Fibroblast of skin of scalp (primary cell): ENCODE measurements around the gene C1QC.
A peak's percentile ranks its signal among the peaks of the same experiment; 100 is the strongest.

Experiments
- DNase-seq: peaks from one replicate; pipeline ENCODE4 v3.0.0-alpha.2; 2013

Gene C1QC

DNA sequence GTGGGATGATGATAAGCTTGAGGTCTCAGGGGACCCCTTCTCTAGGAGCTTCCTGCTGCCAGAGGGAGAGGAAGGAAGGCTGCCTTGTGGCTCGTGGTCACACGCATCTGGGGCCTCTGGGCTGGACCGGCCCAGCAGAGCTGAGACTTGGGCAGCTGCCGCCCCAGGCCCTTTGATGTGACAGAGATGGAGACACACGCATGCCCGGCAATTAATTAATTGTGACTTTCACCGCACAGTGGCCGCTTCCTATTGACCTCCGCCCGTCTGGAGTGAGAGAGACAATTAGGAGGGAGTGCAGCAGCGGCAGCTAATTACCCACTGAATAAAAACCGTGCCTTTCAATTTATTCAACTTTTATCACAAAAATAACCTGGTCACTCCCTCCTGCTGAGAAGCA lies 23.6 kb upstream of the C1QC start:
- DNase-seq, result no peak

- no peak for DNase-seq
Observed at GRCh38 chr1:22621761-22622160, 21.7 kb upstream of the C1QC start.

- DNase-seq, result peak; percentile 16
Observed at GRCh38 chr1:22625262-22625925, 18.0 kb upstream of the C1QC start.

GRCh38 chr1:22626237-22627157 lies 16.9 kb upstream of the C1QC start:
- no peak for DNase-seq

DNA sequence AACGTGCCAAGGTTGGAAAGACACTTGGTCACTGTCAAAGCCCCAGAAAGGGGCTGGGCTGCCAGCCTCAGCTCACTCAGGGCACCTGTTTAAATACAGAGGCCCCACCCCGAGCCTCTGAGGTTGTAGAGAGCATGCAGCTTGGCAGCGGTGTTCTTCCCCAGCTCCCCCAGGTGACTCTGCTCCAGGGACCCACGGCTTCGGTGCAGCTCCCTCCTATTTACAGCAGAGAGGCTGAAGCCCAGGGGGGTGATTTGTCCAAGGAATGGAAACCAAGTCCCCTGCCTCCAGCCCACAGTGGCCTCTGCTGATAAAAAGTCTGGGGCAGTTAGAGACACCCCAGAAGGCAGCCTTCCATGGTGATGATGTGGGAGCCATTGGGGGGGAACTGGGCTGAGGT lies 16.1 kb upstream of the C1QC start:
- no peak for DNase-seq

GRCh38 chr1:22628698-22629444 lies 14.6 kb upstream of the C1QC start:
- no peak for DNase-seq

DNA sequence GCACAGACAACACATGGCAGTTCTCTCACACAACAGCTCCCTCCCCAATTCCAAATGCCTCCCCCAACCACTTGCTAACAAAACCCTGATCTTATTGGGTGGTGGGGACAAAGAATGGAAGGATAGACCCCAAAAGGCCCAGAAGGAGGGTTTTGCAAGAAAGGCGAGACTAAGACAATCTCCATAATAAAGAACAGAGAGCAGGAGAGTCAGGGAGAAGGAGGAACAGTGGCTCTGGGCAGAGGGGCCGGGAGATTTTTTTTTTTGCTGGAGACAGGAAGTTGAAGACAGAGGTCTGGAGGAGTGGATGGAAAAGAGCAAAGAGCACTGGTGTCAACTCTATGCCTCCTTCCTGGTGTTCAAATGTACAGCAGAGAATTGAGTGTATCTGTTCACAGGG lies 13.5 kb upstream of the C1QC start:
- no peak for DNase-seq

- DNase-seq, result no peak
Observed at GRCh38 chr1:22633697-22634463, 9.6 kb upstream of the C1QC start.

DNA sequence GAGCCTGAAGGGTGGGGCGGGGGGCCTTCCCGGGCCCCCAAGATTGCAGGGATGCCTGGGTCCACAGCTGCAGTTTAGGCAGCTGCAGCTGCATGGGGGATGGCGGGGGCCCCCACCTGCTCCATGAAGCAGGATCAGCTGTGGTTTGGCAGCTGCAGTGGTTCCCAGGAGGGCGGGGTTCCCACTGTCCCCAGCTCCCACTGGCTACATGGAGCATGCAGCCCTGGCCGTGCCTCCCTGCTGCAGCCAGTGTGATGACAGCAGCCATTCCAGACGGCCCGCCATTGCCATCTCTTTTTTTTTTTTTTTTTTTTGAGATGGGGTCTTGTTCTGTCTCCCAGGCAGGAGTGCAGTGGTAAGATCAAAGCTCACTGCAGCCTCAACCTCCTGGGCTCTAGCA lies 8.0 kb upstream of the C1QC start:
- no peak for DNase-seq

DNA sequence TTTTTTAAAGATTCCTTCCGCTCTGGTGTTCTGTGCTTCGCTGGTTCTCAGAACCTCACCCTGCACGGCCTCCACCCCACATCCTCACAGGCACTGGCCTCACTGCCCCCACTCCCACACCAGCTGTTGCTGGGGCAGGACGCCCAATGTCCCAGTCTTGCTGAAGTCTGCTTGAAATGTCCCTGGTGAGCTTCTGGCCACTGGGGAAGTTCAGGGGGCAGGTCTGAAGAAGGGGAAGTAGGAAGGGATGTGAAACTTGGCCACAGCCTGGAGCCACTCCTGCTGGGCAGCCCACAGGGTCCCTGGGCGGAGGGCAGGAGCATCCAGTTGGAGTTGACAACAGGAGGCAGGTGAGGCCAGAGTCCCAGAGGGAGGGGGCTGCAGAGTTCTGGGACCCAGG lies 7.1 kb upstream of the C1QC start, which contains the start of gene C1QA:
C1QA (plus strand) TSS at position 276 of the 400 bp plus-strand sequence. CDS start 989 bp downstream, outside the sequence.
- DNase-seq, result no peak

GRCh38 chr1:22636927-22637326 lies 6.5 kb upstream of the C1QC start:
- DNase-seq, result no peak

DNA sequence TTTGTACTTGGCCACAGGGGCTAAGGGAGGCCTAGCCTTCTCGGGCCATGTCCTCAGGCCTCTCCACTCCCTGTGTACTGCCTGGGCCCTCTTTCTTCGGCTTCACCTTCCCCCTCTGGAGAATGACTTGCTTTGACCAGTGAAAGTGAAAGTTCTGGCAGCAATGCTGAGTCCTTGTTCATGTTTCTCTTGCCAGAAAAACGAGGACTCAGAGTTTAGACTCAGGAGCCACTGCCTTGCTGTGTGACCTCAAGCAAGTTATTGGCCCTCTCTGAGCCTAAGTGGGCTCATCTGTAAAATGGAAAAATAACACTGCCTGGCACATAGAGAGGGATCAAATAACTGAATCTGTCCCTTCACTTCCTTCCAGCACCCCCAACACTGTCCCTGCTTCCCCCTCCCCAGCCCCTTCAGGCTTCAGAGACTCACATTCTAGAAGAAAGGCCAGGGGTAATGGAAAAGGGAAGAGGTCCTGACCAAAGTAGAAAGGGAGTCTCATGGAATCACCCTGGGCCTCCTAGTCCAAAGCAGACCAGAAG lies 5.5 kb upstream of the C1QC start:
- DNase-seq, result no peak

- no peak for DNase-seq
Observed at GRCh38 chr1:22638476-22639234, 4.8 kb upstream of the C1QC start.

DNA sequence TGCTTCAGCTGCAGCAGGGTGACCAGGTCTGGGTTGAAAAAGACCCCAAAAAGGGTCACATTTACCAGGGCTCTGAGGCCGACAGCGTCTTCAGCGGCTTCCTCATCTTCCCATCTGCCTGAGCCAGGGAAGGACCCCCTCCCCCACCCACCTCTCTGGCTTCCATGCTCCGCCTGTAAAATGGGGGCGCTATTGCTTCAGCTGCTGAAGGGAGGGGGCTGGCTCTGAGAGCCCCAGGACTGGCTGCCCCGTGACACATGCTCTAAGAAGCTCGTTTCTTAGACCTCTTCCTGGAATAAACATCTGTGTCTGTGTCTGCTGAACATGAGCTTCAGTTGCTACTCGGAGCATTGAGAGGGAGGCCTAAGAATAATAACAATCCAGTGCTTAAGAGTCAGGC lies 4.1 kb upstream of the C1QC start:
- DNase-seq, result peak; percentile 64

GRCh38 chr1:22641247-22641646 lies 2.2 kb upstream of the C1QC start:
- DNase-seq, result no peak

- peak; percentile 57 for DNase-seq
Observed at GRCh38 chr1:22641906-22642636, 1.4 kb upstream of the C1QC start.

GRCh38 chr1:22643928-22644327 lies 495 bp downstream of the C1QC start:
- no peak for DNase-seq

GRCh38 chr1:22645931-22646330 lies 2.5 kb downstream of the C1QC start:
- DNase-seq, result no peak

GRCh38 chr1:22646384-22646783 lies 3.0 kb downstream of the C1QC start:
- peak; percentile 14 for DNase-seq

DNA sequence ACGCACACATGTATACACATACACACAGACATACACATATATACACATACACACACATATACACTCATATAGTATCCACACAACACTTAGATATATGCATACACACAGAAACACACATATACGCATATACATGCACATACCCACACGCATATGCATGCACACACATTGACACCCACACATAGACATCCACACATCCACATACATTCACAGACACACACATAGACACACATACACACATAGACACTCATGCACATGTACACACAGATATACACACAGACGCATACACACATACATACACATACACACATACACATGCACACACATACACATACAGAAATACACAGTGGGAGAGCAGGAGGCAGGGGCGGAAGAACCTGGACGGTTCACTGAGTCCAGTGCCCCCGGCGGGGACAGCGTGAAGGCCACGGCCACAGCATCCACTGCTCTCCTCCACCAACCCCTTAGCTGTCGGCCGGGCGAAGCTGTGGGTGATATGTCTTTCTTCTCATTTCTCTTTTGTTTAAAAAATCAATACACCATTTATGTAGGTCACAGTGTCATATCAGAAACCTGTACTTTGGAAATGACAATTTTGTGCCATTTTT lies 6.8 kb downstream of the C1QC start:
- no peak for DNase-seq
